ENCODE measurements around the gene SLC23A3.

SLC23A3 gene

GRCh38 chr2:219175928-219176817, 6.3 kb upstream of the SLC23A3 start:
- DNase-seq (ENCODE audit: low read depth) = no peak

GRCh38 chr2:219175486-219175885, 5.7 kb upstream of the SLC23A3 start:
- no peak for DNase-seq (ENCODE audit: low read depth)

DNA sequence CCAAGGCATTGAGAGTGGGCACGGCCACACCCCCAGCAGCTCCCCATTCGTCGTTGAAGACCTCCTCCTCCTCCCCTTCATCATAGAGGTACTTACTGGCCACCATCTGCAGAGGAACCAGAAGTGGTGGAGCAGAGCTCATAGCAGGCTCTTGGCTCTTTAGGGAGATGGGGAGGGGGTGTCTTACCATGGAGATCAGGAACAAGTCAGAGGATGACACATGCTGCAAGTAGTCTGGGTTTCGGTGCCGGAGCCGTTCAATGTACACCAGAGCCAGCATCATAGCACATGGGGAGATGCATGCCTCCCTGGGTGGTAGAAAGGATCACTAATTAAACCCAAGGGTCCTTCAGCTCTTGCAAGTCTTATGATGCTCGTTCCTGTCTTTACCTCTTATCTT, 5.0 kb upstream of the SLC23A3 start:
- no peak for DNase-seq (ENCODE audit: low read depth)

DNA sequence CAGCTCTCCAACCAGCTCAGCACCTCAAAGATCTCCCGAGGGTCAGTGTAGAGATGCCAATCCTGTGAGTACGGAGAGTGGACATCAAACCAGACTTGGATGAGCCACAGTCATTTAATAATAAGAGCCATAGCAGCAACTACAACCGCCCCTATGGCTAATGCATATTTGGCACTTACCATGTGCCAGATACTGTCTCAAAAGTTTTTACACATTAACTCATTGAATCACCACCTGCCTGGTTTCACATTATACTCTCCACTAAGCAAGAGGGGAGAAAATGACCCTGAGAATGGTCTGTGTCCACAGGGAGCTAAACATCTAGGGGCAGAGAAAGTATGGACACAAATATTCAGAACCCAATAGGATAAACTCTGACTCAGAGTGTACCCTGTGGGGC, 4.3 kb upstream of the SLC23A3 start:
- no peak for DNase-seq (ENCODE audit: low read depth)

- DNase-seq (ENCODE audit: low read depth) = no peak
These were observed 3.3 kb upstream of the SLC23A3 start for GRCh38 chr2:219173176-219173575.

DNA sequence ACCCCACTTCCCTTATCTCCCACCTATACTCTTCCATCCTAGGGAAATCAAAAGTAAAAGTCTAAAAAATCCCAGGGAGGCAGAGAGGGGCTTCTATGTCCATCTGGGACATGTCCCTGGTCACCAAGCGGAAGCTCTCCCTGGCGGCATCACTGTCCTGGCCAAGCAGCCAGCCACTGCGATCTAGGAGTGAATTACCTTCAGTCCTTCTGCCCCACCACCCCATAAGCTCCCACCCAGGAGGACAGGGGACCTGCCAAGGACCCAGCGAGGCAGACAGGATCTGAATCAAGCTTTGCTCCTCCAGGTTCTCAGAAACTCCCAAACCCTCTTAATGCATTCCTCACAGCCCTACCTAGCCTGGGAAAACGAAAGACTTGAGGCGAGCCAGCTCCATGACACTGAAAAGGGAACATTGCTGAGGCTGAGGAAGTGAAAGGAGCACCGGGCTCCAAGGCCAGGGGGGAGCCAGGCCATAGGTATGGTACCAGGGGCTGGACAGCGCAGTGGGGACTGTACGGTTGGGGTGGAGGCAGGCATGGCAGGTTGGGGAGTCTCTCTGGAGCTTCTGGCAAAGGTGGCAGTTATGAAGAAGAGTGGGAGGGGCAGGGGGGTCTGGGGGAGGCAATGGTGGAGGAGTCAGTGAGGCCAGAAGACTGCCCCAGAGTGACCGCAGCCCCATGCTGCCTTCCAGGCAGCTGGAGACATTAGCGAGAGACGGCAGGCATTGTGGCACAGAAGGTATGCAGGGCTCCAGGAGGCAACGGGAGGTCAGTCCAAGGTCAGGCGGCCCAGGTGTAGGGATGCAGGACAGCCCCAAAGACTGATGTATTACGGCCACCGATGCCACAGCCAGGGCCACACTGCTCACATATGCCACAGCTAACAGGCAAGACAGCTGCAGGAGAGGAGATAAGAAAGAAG, 2.7 kb upstream of the SLC23A3 start:
- no peak for DNase-seq (ENCODE audit: low read depth)

DNA sequence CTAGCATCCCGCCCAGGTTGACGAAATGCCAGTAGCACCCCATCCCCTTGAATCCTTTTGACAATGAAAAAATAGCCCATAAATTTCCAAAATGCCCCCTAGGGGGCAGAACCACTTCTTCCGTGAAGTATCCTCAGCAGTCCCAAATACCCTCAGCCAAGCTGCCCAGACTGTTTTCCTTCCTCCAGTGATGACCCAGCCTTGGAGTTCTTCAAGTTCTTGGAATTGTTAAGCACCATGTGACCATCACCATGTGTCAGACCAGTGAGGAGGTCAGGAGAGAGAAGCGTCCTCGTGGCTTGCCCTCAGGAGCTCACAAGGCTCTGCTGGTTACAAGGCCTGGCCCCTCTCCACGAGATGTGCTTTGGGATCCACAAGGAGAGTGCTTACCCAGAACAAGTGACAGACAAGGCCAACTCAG, 1.4 kb upstream of the SLC23A3 start:
- peak; percentile 94 for DNase-seq (ENCODE audit: low read depth)

DNA sequence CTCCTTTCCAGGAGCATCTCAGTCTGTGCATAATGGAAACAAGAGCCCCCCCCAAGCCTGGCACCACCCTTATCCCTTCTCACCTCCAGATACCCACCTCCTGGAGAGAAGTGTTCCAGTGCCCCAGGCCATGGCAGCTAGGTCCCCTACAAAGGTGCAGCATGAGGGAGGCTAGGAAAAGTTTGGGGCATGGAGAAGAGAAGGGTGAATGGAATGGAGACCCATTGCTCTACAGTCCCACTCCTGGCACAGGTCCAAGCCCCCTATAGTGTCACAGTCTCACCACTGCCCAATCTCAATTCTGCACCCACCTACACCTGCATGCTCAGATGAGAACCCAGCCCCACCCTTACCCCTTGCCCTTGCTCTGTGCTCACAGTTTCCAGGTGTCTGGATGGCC, 897 bp downstream of the SLC23A3 start:
- no peak for DNase-seq (ENCODE audit: low read depth)

GRCh38 chr2:219168526-219168925, 1.3 kb downstream of the SLC23A3 start:
- DNase-seq (ENCODE audit: low read depth) = no peak

DNA sequence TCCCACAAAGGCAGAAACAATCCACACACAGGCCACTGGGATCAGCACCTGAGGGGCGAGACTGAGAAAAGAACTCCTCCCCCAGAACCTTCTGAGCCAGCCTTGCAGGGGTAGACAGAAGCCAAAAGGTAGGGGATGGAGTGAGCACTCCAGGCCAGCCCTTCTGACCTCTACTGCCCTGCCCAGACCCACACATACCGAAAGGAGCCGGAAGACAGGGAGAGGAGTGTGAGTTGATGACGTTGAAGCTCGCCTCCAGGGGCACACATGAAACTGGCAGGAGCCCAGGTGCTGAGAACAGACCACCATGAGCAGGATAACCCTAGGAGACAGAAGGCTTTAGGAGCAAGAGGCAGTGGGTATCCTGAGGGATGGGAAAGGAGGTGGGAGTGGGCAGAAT, 1.8 kb downstream of the SLC23A3 start:
- DNase-seq (ENCODE audit: low read depth) = no peak

GRCh38 chr2:219165058-219165911, 4.5 kb downstream of the SLC23A3 start:
- DNase-seq (ENCODE audit: low read depth) = no peak

GRCh38 chr2:219163156-219163555, 6.7 kb downstream of the SLC23A3 start:
- DNase-seq (ENCODE audit: low read depth) = no peak

GRCh38 chr2:219161097-219161496, 8.7 kb downstream of the SLC23A3 start:
- DNase-seq (ENCODE audit: low read depth) = no peak

DNA sequence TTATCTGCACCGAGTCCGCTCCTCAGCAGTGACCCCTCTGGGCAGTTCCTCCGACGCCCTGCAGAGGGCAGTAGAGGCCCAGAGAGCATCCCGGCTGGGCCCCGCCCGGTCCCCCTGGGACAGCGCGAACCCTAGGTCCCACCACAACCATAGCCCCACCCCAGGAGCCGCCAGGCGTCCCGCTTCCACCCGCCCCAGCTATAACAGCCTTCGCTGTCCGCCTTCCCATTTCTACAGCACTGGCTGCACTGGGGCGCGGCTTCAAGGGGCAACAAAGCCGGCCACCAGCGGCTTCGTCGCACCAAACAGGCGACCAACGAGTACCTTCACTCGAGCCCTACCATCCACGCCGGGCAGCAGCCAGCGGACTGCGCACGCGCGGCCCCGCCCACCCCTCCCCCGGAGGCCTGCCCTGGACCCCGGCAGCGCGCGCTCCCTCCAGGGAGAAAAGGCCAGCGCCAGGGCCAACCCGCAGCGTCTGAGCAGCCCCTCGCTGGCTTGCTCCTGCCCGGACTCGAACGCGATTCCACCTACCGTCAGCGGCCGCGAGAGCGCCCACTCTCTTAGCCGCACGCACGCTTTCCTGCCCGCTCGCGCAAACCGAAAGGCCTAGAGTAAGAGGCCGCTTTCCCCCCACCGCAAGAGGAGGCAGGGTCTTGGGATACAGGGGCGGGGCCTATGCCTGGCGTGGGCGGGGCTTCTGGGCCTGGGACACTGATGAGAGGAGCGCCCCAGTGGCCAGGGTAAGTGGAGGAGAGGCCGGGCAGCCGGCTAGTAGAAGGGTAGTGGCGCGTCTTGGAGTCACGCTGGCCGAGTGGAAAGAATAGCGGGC, 9.4 kb downstream of the SLC23A3 start, which contains the start of gene NHEJ1:
TSS of gene NHEJ1 (minus strand) at position 630 of the 832 bp plus-strand sequence. CDS start 2,453 bp downstream, outside the sequence.
- DNase-seq (ENCODE audit: low read depth) = peak; percentile 90

GRCh38 chr2:219159771-219160185, 10.1 kb downstream of the SLC23A3 start:
- DNase-seq (ENCODE audit: low read depth) = no peak

DNA sequence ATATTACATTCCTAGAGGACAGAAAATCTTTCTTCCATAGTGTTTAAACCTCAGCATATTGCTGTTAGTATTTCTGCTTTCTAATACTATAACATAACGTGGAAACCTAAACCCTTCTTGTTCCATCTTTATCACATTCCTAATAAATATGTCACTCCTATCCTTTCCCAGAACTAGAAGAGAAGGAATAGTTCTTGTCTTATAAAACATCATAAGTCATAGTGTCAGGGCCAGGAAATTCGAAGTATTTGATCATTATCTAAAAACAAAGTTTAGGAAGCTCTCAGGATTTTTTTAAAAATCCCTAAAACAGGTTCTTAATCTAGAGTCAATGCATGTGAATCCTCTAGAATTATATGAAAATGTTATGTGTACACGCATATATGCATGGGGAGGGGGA, 11.2 kb downstream of the SLC23A3 start:
- DNase-seq (ENCODE audit: low read depth) = no peak

DNA sequence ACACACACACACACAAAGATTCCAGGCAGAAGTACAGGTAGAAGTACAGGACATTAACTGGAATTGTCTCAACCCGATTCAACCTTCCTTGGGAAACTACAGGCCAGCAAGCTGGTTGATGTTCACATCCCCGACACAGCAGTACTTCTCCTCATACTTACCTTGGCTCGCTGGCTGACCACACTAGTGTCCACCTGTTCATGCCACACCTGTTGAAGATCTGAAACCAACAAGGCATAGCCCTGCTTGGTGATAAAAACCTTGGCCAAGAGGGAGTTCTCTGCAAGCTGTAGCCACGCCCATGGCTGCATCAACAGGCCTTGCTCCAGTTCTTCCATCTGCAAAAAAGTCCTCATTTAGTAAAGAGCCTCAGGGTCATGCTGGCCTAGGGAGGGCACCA, 11.8 kb downstream of the SLC23A3 start:
- DNase-seq (ENCODE audit: low read depth) = no peak

- no peak for DNase-seq (ENCODE audit: low read depth)
These were observed 12.4 kb downstream of the SLC23A3 start for GRCh38 chr2:219157396-219157795.

DNA sequence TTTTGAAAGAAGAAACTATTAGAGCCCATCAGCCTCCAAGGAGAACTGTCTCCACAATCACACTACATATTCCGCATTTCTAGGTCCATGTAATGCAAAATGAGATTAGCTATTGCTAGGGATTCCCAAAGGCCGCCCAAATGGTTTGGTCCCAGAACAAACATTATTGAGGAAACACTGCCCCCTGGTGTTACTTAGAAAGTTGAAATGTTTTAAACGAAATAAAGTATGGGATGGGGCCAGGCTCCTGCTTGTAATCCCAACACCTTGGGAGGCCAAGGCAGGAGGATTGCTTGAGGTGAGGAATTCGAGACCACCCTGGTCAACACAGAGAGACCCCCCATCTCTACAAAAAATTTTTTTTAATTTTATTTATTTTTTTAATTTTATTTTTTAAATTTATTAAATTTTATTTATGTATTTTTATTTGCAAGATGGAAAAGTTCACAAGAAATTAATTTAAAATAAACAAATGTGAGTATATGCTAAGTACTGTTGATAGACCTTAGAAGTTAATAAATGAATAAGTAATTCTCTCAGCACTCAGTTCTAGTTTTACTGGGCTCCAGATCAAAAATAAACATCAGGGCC, 14.7 kb downstream of the SLC23A3 start:
- peak; percentile 49 for DNase-seq (ENCODE audit: low read depth)

DNA sequence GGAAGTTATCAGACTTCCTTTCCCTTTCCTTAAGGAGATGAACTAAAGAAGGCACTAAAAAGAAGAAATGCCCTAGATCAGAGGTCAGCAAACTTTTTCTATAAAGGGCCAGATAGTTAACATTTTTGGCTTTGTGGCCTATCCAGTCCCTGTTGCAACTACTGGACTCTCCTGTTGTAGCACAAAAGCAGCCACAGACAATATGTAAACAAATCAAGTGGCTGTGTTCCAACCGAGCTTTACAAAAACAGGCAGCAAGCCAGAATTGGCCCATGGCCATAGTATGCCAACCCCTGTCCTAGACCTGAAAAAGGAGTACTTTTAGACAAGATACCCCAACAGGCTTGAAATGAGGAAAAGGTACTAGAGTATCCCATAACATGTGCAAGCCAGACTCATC, 20.2 kb downstream of the SLC23A3 start:
- no peak for DNase-seq (ENCODE audit: low read depth)

Measured in stromal cell of bone marrow (primary cell).